HEK293T (cell line): ENCODE results near the gene SPINK2.
A peak's percentile ranks its signal among the peaks of the same experiment; 100 is the strongest.

ENCODE experiments used
- CTCF ChIA-PET: fragments of 350-600 bp; formaldehyde crosslinking; extraction: SDS; loops from one replicate; lab custom pipeline; 2021; ENCODE audit warnings: antibody characterized with exemption, inconsistent platforms; lab: Yijun Ruan, JAX
- POLR2A ChIA-PET: fragments of 350-600 bp; formaldehyde crosslinking; extraction: SDS; loops from one replicate; lab custom pipeline; 2020; ENCODE audit warnings: antibody characterized with exemption, inconsistent platforms; lab: Yijun Ruan, JAX
- DNase-seq: peaks from one replicate; pipeline ENCODE4 v3.0.0; 2012; ENCODE audit warnings: mixed read lengths; ENCODE audit errors: extremely low spot score
- ARNT ChIP-seq: fragments of 450-650 bp; IDR thresholded peaks from 2 replicates; pipeline ENCODE4 v1.6.1; 2017; ENCODE audit warnings: mild to moderate bottlenecking
- BHLHE40 ChIP-seq: fragments of 450-650 bp; IDR thresholded peaks from 2 replicates; pipeline ENCODE4 v1.6.1; 2016; ENCODE audit warnings: mild to moderate bottlenecking, moderate library complexity, borderline replicate concordance
- CTBP1 ChIP-seq: fragments of 450-650 bp; IDR thresholded peaks from 2 replicates; pipeline ENCODE4 v1.6.1; 2016; ENCODE audit warnings: borderline replicate concordance
- ELF4 ChIP-seq: fragments of 450-650 bp; IDR thresholded peaks from 2 replicates; pipeline ENCODE4 v1.6.1; 2017; ENCODE audit warnings: antibody characterized with exemption
- FOXA1 ChIP-seq: fragments of 450-650 bp; IDR thresholded peaks from 2 replicates; pipeline ENCODE4 v1.6.1; 2016; ENCODE audit warnings: mild to moderate bottlenecking
- FOXK2 ChIP-seq: fragments of 450-650 bp; IDR thresholded peaks from 2 replicates; pipeline ENCODE4 v1.6.1; 2016; ENCODE audit warnings: mild to moderate bottlenecking
- FOXM1 ChIP-seq: fragments of 450-650 bp; IDR thresholded peaks from 2 replicates; pipeline ENCODE4 v1.6.1; 2017; ENCODE audit warnings: mild to moderate bottlenecking, borderline replicate concordance
- HDGF ChIP-seq: fragments of 450-650 bp; IDR thresholded peaks from 2 replicates; pipeline ENCODE4 v1.6.1; 2017; ENCODE audit warnings: antibody characterized with exemption, borderline replicate concordance
- L3MBTL2 ChIP-seq: fragments of 450-650 bp; conservative IDR thresholded peaks from 2 replicates; pipeline ENCODE4 v1.6.1; 2016; ENCODE audit warnings: mild to moderate bottlenecking
- LEF1 ChIP-seq: fragments of 450-650 bp; IDR thresholded peaks from 2 replicates; pipeline ENCODE4 v1.6.1; 2017; ENCODE audit warnings: mild to moderate bottlenecking, borderline replicate concordance
- NFRKB ChIP-seq: fragments of 450-650 bp; IDR thresholded peaks from 2 replicates; pipeline ENCODE4 v1.6.1; 2016; ENCODE audit warnings: mild to moderate bottlenecking, moderate library complexity
- PKNOX1 ChIP-seq: fragments of 450-650 bp; IDR thresholded peaks from 2 replicates; pipeline ENCODE4 v1.6.1; 2016
- SP1 ChIP-seq: fragments of 450-650 bp; IDR thresholded peaks from 2 replicates; pipeline ENCODE4 v1.6.1; 2017
- SUZ12 ChIP-seq: fragments of 450-650 bp; IDR thresholded peaks from 2 replicates; pipeline ENCODE4 v1.6.1; 2016; ENCODE audit warnings: mild to moderate bottlenecking
- TARDBP ChIP-seq: fragments of 450-650 bp; IDR thresholded peaks from 2 replicates; pipeline ENCODE4 v1.6.1; 2016
- ZNF384 ChIP-seq: fragments of 450-650 bp; IDR thresholded peaks from 2 replicates; pipeline ENCODE4 v1.6.1; 2016

Gene SPINK2

GRCh38 chr4:56821381-56822243, at the start of gene SPINK2:
Gene SPINK2 (minus strand): TSS chr4:56821701. CDS start chr4:56821662, 39 bp downstream.
- DNase-seq, result peak; percentile 89
- POLR2A ChIA-PET, result interaction anchor here (1.1 to 1.3 kb wide), 2 partner anchors 12 to 434 kb away, joined by 3 to 5 read pairs; partner anchors contain the start of gene AASDH
- TF ChIP-seq L3MBTL2 (peak; percentile 29; the same call in 1 of the 2 replicates), CTBP1 (peak; percentile 52; the same call in 1 of the 2 replicates), FOXM1 (no peak), SUZ12 (no peak), NFRKB (no peak), TARDBP (no peak), HDGF (no peak), ZNF384 (no peak), ARNT (no peak), SP1 (no peak), ELF4 (no peak), PKNOX1 (peak; percentile 85), BHLHE40 (no peak), FOXK2 (no peak), FOXA1 (no peak), LEF1 (no peak)
- CTCF ChIA-PET, result no interaction called here

GRCh38 chr4:56870946-56871345, 49.4 kb upstream of the SPINK2 start:
- CTCF ChIA-PET, result no interaction called here
- TF ChIP-seq NFRKB (no peak), SP1 (no peak), BHLHE40 (no peak), ZNF384 (no peak), HDGF (no peak), FOXA1 (no peak), ELF4 (no peak), LEF1 (no peak), TARDBP (no peak), PKNOX1 (no peak), FOXK2 (no peak), FOXM1 (no peak), L3MBTL2 (no peak), SUZ12 (no peak), CTBP1 (no peak), ARNT (no peak)
- POLR2A ChIA-PET, result no interaction called here
- DNase-seq, result no peak

- TF ChIP-seq HDGF (no peak), SUZ12 (no peak), FOXK2 (no peak), LEF1 (no peak), ZNF384 (no peak), FOXM1 (no peak), SP1 (no peak), CTBP1 (no peak), ELF4 (no peak)
- ChIA-PET CTCF (no interaction called here), POLR2A (no interaction called here)
- no peak for DNase-seq
Observed at GRCh38 chr4:56863441-56864139, 42.1 kb upstream of the SPINK2 start.

GRCh38 chr4:56861360-56861759, 39.9 kb upstream of the SPINK2 start:
- DNase-seq, result no peak

GRCh38 chr4:56860781-56861180, 39.3 kb upstream of the SPINK2 start:
- CTCF ChIA-PET, result no interaction called here
- no peak for TF ChIP-seq ZNF384
- DNase-seq, result no peak
- POLR2A ChIA-PET, result no interaction called here

More at GRCh38 chr4:56861360-56861759, 39.9 kb upstream of the SPINK2 start:
- TF ChIP-seq FOXM1 (no peak), LEF1 (no peak), TARDBP (no peak), FOXA1 (no peak), PKNOX1 (no peak), FOXK2 (no peak), CTBP1 (no peak), ARNT (no peak), NFRKB (no peak), BHLHE40 (no peak), ELF4 (no peak), L3MBTL2 (no peak)
- POLR2A ChIA-PET, result no interaction called here
- CTCF ChIA-PET, result no interaction called here

GRCh38 chr4:56859841-56860240, 38.3 kb upstream of the SPINK2 start:
- DNase-seq, result no peak
- no peak for TF ChIP-seq FOXA1
- TF ChIP-seq L3MBTL2, result no peak
- TF ChIP-seq FOXK2, result no peak
- TF ChIP-seq ELF4, result no peak
- TF ChIP-seq CTBP1, result no peak
- TF ChIP-seq BHLHE40, result no peak
- no peak for TF ChIP-seq ZNF384
- TF ChIP-seq FOXM1, result no peak
- TF ChIP-seq NFRKB, result no peak
- no peak for TF ChIP-seq TARDBP
- TF ChIP-seq PKNOX1, result no peak
- no peak for TF ChIP-seq LEF1
- no peak for TF ChIP-seq SUZ12
- ChIA-PET CTCF (no interaction called here), POLR2A (no interaction called here)
